ENCODE results near the gene SKOR1. TPM values are rescaled to one million over a fixed set of nuclear protein-coding genes. Genes with fewer than 3 reads are reported as not detected.
A peak's percentile ranks its signal among the peaks of the same experiment; 100 is the strongest.

SKOR1 gene
- total and polyA plus RNA-seq, 2 of the 13 experiments (the other 11 are each of a cell fraction or from before 2014, with no cell fraction given), result 0.09 to 0.11 TPM

DNA sequence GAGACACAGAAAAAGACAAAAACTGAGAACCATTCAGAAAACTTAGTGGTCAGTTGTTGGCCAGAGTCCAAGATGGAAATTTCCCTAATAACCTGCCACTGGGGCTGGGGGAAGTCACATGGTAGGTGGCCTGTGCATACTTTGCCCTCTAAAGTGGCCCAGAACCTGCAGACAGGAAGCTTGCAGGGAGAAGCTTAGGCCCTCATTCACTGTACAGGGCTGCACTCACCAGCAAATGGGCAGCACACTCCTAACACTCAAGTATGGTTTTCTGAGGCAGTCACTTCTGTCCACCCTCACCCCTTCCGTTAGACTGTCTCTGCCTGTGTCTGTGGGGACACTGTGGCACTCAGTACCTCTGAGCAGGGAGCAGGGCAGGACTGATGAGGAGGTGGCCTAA is 29.0 kb downstream of the SKOR1 start (continued):
- TF ChIP-seq, protein P1, sequence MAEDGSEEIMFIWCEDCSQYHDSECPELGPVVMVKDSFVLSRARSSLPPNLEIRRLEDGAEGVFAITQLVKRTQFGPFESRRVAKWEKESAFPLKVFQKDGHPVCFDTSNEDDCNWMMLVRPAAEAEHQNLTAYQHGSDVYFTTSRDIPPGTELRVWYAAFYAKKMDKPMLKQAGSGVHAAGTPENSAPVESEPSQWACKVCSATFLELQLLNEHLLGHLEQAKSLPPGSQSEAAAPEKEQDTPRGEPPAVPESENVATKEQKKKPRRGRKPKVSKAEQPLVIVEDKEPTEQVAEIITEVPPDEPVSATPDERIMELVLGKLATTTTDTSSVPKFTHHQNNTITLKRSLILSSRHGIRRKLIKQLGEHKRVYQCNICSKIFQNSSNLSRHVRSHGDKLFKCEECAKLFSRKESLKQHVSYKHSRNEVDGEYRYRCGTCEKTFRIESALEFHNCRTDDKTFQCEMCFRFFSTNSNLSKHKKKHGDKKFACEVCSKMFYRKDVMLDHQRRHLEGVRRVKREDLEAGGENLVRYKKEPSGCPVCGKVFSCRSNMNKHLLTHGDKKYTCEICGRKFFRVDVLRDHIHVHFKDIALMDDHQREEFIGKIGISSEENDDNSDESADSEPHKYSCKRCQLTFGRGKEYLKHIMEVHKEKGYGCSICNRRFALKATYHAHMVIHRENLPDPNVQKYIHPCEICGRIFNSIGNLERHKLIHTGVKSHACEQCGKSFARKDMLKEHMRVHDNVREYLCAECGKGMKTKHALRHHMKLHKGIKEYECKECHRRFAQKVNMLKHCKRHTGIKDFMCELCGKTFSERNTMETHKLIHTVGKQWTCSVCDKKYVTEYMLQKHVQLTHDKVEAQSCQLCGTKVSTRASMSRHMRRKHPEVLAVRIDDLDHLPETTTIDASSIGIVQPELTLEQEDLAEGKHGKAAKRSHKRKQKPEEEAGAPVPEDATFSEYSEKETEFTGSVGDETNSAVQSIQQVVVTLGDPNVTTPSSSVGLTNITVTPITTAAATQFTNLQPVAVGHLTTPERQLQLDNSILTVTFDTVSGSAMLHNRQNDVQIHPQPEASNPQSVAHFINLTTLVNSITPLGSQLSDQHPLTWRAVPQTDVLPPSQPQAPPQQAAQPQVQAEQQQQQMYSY (CRISPR knock-in tag; IDR thresholded peaks at IDR 0.05), result no peak
- TF ChIP-seq, protein P2, sequence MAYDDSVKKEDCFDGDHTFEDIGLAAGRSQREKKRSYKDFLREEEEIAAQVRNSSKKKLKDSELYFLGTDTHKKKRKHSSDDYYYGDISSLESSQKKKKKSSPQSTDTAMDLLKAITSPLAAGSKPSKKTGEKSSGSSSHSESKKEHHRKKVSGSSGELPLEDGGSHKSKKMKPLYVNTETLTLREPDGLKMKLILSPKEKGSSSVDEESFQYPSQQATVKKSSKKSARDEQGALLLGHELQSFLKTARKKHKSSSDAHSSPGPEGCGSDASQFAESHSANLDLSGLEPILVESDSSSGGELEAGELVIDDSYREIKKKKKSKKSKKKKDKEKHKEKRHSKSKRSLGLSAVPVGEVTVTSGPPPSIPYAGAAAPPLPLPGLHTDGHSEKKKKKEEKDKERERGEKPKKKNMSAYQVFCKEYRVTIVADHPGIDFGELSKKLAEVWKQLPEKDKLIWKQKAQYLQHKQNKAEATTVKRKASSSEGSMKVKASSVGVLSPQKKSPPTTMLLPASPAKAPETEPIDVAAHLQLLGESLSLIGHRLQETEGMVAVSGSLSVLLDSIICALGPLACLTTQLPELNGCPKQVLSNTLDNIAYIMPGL (CRISPR knock-in tag; IDR thresholded peaks at IDR 0.05; ENCODE audit: borderline replicate concordance in 1 of 2, low read depth in 1 of 2), result 0 out of 4 replicates have a peak, but pooled peaks of 1 of the 2 experiments have one; percentile 27
- TF ChIP-seq SSRP1 (CRISPR knock-in tag; IDR thresholded peaks at IDR 0.05) (no peak), ZNF33A (CRISPR knock-in tag; IDR thresholded peaks at IDR 0.05; ENCODE audit: borderline replicate concordance) (no peak), SP2 (CRISPR knock-in tag; IDR thresholded peaks at IDR 0.05) (no peak), RNF2 (conservative IDR thresholded peaks at IDR 0.05; ENCODE audit: low read depth) (no peak), YEATS4 (CRISPR knock-in tag; IDR thresholded peaks at IDR 0.05; ENCODE audit: borderline replicate concordance) (0 out of 2 replicates have a peak, but pooled peaks have one; percentile 32), TEAD3 (CRISPR knock-in tag; optimal IDR thresholded peaks at IDR 0.05; ENCODE audit: borderline replicate concordance) (peak; percentile 68), SCMH1 (CRISPR knock-in tag; IDR thresholded peaks at IDR 0.05; ENCODE audit: borderline replicate concordance) (no peak)
- TF ChIP-seq, protein P3, sequence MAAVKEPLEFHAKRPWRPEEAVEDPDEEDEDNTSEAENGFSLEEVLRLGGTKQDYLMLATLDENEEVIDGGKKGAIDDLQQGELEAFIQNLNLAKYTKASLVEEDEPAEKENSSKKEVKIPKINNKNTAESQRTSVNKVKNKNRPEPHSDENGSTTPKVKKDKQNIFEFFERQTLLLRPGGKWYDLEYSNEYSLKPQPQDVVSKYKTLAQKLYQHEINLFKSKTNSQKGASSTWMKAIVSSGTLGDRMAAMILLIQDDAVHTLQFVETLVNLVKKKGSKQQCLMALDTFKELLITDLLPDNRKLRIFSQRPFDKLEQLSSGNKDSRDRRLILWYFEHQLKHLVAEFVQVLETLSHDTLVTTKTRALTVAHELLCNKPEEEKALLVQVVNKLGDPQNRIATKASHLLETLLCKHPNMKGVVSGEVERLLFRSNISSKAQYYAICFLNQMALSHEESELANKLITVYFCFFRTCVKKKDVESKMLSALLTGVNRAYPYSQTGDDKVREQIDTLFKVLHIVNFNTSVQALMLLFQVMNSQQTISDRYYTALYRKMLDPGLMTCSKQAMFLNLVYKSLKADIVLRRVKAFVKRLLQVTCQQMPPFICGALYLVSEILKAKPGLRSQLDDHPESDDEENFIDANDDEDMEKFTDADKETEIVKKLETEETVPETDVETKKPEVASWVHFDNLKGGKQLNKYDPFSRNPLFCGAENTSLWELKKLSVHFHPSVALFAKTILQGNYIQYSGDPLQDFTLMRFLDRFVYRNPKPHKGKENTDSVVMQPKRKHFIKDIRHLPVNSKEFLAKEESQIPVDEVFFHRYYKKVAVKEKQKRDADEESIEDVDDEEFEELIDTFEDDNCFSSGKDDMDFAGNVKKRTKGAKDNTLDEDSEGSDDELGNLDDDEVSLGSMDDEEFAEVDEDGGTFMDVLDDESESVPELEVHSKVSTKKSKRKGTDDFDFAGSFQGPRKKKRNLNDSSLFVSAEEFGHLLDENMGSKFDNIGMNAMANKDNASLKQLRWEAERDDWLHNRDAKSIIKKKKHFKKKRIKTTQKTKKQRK (IDR thresholded peaks at IDR 0.05; ENCODE audit: low read length), result no peak
- TF ChIP-seq, protein P4, sequence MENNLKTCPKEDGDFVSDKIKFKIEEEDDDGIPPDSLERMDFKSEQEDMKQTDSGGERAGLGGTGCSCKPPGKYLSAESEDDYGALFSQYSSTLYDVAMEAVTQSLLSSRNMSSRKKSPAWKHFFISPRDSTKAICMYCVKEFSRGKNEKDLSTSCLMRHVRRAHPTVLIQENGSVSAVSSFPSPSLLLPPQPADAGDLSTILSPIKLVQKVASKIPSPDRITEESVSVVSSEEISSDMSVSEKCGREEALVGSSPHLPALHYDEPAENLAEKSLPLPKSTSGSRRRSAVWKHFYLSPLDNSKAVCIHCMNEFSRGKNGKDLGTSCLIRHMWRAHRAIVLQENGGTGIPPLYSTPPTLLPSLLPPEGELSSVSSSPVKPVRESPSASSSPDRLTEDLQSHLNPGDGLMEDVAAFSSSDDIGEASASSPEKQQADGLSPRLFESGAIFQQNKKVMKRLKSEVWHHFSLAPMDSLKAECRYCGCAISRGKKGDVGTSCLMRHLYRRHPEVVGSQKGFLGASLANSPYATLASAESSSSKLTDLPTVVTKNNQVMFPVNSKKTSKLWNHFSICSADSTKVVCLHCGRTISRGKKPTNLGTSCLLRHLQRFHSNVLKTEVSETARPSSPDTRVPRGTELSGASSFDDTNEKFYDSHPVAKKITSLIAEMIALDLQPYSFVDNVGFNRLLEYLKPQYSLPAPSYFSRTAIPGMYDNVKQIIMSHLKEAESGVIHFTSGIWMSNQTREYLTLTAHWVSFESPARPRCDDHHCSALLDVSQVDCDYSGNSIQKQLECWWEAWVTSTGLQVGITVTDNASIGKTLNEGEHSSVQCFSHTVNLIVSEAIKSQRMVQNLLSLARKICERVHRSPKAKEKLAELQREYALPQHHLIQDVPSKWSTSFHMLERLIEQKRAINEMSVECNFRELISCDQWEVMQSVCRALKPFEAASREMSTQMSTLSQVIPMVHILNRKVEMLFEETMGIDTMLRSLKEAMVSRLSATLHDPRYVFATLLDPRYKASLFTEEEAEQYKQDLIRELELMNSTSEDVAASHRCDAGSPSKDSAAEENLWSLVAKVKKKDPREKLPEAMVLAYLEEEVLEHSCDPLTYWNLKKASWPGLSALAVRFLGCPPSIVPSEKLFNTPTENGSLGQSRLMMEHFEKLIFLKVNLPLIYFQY (CRISPR knock-in tag; IDR thresholded peaks at IDR 0.05; ENCODE audit: borderline replicate concordance), result no peak
- TF ChIP-seq, protein P5, sequence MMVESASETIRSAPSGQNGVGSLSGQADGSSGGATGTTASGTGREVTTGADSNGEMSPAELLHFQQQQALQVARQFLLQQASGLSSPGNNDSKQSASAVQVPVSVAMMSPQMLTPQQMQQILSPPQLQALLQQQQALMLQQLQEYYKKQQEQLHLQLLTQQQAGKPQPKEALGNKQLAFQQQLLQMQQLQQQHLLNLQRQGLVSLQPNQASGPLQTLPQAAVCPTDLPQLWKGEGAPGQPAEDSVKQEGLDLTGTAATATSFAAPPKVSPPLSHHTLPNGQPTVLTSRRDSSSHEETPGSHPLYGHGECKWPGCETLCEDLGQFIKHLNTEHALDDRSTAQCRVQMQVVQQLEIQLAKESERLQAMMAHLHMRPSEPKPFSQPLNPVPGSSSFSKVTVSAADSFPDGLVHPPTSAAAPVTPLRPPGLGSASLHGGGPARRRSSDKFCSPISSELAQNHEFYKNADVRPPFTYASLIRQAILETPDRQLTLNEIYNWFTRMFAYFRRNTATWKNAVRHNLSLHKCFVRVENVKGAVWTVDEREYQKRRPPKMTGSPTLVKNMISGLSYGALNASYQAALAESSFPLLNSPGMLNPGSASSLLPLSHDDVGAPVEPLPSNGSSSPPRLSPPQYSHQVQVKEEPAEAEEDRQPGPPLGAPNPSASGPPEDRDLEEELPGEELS (CRISPR knock-in tag; IDR thresholded peaks at IDR 0.05), result no peak

Data from HepG2 (cell line).